ENCODE measurements around the gene OPTN. TPM values are rescaled to one million over a fixed set of nuclear protein-coding genes. Genes with fewer than 3 reads are reported as not detected.
"Not testable (repeated sequence)": the region's sequence is repeated elsewhere in the genome, so short reads cannot be mapped to it uniquely, and the experiment has no call there.

OPTN gene
- 114 and 126 TPM in 2 replicates for total RNA-seq

DNA sequence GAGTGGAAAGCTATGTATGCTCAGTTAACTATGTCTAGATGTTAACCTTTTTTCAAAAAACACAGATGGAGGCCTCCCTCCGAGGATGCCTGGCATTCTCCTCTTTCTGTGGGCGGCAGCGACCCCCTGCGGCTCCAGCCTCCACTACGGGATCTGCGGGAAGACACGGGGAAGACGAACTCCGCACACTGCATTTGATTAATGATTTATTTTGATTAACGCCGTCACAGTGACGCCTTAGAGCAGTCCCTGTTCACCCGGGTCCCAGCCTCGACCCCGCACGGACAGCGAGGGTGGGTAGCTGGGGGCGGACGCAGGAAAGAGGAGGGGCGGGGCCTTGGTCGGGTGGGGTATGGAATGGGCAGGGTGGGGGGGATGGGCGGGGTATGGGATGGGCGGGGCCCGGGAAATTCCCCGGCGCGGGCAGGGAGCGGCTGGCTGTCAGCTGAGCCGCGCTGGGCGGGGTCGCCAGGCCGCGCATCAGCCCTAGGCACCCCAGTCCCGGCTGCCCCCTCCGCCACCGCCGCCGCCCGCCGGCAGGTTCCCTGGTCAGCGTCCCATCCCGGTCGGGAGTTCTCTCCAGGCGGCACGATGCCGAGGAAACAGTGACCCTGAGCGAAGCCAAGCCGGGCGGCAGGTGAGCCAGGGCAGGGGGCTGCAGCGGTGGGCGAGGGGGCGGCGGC lies at the start of gene OPTN:
Gene OPTN (plus strand): TSS at position 498 of the 683 bp plus-strand sequence. CDS start 8,960 bp downstream, outside the sequence.
- no peak for DNase-seq (ENCODE audit: extremely low read depth, low read depth, low spot score)

GRCh38 chr10:13051126-13051694 lies 48.8 kb upstream of the OPTN start:
- DNase-seq (ENCODE audit: extremely low read depth, low read depth, low spot score): no peak

DNA sequence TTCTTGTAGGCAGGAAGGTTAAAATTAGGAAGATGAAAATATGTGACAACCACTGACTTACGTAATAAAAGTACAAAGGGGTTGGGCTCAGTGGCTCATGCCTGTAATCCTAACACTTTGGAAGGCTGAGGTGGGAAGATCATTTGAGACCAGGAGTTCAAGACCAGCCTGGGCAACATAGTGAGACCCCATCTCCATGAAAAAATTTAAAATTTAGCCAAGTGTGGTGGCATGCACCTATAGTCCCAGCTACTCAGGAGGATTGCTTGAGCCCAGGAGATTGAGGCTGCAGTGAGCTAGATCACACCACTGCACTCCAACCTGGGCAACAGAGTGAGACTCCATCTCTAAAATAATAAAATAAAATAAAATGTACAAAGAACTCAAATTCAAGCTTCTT lies 46.8 kb upstream of the OPTN start:
- not testable (repeated sequence) for DNase-seq (ENCODE audit: extremely low read depth, low read depth, low spot score)

- no peak for DNase-seq (ENCODE audit: extremely low read depth, low read depth, low spot score)
Observed at GRCh38 chr10:13053794-13054462, 46.0 kb upstream of the OPTN start.

DNA sequence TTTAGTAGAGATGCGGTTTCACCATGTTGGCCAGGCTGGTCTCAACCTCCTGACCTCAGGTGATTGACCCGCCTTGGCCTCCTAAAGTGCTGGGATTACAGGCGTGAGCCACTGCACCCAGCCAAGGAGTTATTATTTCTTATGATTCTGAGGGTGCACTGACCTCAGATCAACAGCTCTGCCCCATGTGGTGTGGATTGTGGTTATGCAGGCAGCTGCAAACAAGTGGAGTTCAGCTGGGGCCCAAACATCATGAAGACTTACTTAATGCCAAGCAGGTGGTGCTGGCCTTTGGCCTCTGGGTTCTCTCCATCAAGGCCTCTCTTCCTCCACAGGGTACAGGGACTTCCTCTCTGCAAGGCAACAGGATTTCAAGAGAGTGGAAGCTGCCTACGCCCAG lies 45.1 kb upstream of the OPTN start:
- DNase-seq (ENCODE audit: extremely low read depth, low read depth, low spot score): no peak

- DNase-seq (ENCODE audit: extremely low read depth, low read depth, low spot score): no peak
Observed at GRCh38 chr10:13056456-13057077, 43.4 kb upstream of the OPTN start.

DNA sequence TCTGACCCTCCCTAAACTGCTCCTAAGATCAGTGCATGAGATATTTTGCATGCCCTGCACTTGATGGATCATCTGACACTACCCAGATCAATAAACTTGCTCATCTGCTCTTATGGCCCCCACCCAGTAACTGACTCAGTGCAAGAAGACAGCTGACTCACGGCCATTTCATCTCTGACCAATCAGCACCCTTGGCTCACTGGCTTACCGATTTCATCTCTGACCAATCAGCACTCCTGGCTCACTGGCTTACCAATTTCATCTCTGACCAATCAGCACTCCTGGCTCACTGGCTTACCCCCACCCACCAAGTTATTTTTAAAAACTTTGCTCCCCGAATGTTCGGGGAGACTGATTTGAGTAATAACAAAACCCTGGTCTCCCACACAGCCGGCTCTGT lies 37.2 kb upstream of the OPTN start:
- no peak for DNase-seq (ENCODE audit: extremely low read depth, low read depth, low spot score)

DNA sequence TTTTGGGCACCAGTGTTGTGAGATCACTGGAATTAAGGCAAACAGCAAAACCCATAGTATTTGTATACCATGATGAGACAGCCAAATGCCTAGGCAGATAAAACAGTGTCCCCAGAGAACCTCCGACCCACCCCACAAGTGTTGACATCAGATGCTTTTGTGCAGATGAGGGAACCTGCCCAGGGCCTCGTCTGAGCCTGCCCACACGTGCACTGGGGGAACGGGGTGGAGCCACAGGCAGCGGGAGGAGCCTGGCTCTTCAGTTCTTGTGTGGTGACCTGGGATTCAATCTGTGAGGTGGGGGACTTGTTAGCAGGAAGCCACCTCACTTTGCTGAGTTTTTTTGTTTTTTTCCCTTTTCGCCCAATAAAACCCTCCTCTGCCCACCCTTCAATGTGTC lies 33.4 kb upstream of the OPTN start:
- DNase-seq (ENCODE audit: extremely low read depth, low read depth, low spot score): no peak

DNA sequence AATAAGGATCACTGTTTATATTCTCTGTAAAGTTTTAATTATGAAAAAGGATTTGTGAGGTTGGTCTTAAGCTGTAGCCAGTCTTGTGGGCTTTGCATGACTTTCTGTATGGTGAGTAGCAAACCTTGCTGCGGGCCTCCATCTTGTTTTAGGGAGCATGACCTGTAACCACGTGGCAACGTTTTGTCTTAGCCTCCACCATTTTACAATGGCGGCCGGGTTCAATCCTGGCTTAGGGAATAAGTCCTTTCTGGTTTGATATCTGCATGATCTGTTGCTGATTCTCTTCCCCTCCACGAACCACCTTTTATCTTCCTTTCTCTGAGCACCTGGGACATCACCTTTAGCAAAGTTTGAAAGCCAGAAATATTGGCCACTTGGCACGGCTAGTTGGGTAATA lies 32.5 kb upstream of the OPTN start:
- DNase-seq (ENCODE audit: extremely low read depth, low read depth, low spot score): no peak

- no peak for DNase-seq (ENCODE audit: extremely low read depth, low read depth, low spot score)
Observed at GRCh38 chr10:13068071-13068470, 31.9 kb upstream of the OPTN start.

DNA sequence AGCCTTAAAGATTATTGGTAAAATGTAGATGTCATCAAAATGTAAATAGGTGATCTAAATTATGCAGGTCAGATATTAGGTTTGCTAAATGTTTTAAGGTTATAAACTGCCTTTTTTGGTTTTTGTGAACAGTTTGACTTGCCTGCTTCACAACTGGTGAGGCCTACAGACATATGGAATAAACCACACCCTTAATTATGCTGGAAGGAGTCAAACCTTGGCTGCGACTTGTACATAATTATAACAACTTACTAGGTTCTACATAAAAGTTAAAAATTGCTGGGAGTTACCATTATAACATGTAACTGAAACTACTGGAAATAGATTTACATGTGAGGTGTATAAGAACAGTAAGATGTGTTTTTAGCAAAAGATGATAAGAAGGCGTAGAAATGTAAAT lies 31.5 kb upstream of the OPTN start:
- DNase-seq (ENCODE audit: extremely low read depth, low read depth, low spot score): no peak

DNA sequence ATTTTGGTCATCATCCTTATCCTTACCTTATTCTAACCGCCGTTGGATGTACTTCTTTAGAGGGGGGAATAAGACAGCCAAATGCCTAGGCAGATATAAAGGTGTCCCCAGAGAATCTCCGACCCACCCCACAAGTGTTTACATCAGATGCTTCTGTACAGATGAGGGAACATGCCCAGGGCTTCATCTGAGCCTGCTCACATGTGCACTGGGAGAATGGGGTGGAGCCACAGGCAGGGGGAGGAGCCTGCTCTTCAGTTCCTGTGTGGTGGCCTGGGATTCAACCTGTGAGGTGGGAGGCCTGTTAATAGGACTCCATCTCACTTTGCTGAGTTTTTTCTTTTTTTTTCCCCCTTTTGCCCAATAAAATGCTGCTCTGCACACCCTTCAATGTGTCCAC lies 27.6 kb upstream of the OPTN start:
- no peak for DNase-seq (ENCODE audit: extremely low read depth, low read depth, low spot score)

GRCh38 chr10:13074563-13075451 lies 25.2 kb upstream of the OPTN start:
- DNase-seq (ENCODE audit: extremely low read depth, low read depth, low spot score): no peak

DNA sequence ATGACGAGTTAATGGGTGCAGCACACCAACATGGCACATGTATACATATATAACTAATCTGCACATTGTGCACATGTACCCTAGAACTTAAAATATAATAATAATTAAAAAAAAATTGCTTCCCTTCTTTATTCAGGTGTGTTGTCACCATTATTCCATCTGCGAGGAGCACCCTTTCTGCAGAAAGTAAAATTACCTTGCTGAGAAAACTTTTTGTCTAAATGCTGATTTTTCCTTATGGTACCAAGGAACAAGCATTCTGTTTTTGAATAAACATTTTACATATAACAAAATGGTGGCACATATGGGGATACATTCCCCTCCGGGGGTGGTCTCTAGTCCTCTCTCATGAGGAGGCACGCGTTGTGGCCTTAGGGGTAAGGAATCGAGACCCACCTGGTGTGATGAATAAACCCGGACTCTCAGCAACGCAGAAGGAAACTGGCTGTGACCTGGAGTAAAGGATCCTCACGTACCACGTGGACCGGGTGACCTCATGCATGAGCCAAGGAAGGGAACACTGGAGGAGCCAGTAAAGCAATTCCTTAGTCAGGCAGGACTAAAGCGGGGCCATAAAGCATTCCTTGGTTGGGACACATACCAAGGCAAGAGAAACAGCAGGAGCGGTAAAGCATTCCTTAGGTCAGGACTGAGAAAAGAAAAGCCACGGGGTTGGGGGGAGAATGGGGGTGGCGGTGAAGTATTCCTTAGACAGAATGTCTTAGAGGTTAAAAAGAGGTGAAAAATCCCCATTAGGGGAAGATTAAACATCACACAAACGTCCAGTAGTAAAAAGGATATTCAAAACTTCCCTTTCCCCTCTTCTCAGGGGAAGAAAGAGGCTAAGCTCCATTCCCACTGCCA lies 20.8 kb upstream of the OPTN start:
- no peak for DNase-seq (ENCODE audit: extremely low read depth, low read depth, low spot score)

DNA sequence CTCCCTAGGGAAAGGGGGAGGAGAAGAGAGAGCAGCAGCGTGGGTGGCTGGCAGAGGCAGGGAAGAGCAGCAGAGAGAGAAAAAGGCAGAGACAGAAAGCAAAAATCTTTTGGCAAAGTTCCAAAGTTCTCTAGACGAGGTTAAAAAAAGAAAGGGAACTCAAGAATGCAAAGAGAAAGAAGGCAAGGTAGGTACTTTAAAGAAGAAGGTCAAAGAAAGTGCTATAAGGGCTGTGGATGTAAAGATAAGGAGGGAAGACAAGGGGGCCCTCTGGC lies 20.2 kb upstream of the OPTN start:
- DNase-seq (ENCODE audit: extremely low read depth, low read depth, low spot score): no peak

- DNase-seq (ENCODE audit: extremely low read depth, low read depth, low spot score): no peak
Observed at GRCh38 chr10:13080643-13081042, 19.3 kb upstream of the OPTN start.

GRCh38 chr10:13083700-13084099 lies 16.3 kb upstream of the OPTN start:
- DNase-seq (ENCODE audit: extremely low read depth, low read depth, low spot score): not testable (repeated sequence)

DNA sequence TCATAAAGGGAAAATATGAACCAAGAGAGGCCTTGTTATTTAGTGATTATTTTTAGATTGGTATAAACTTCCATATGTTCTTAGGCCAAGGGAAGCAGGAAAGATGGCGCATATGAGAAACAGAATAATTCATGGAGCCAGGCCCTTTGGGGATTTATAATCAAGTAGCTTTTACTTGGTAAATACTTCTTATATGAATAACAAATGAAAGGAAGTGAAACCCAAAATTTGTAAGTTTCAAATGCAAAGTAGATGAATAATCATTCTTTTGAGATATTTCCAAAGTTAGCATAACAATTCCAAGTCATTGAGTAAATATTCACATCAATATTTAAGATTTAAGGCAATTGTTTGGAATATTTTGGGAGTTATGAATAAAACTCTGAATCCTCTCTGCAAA lies 13.9 kb upstream of the OPTN start:
- DNase-seq (ENCODE audit: extremely low read depth, low read depth, low spot score): no peak

GRCh38 chr10:13087601-13087985 lies 12.4 kb upstream of the OPTN start:
- DNase-seq (ENCODE audit: extremely low read depth, low read depth, low spot score): no peak

DNA sequence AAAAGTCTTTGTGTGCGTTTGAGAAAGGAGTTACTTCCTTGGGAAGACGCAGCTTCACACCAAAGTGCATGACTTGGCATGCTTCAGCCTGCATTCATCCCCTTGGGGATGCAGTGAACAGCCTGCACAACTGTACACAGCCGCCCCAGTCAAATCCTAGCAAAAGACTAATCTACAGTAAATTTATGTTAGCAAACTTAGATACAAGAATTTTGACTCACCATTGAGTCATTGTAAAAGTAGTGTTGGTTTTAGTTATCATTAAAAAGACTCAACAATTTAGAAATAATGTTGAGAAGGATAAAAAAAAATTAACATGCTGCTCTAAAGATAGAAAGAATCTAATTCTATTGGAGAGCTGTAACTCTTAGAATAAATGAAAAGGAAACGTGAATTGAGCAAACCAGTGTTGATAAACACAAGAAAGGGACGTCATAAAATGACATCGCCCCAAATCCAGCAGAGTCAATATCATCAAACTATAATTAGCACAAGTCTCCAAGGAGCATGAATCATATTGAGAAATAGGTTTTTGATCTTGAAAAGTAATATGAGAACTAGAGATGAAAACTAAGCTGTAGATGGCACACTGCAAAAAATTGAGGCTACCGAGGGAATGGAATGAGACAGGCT lies 11.9 kb upstream of the OPTN start:
- DNase-seq (ENCODE audit: extremely low read depth, low read depth, low spot score): no peak

All from glomerular endothelial cell (primary cell).